IgD-negative memory B cell (primary cell): ENCODE results near the gene JAG1. TPM values are rescaled to one million over a fixed set of nuclear protein-coding genes. Genes with fewer than 3 reads are reported as not detected.

Experiments
- H3K27ac Mint-ChIP-seq, 3 donors: one replicate each; pipeline ENCODE4 v1.8.0; 2020 to 2022; ENCODE audit warnings: mild to moderate bottlenecking in 3 of 3, mixed read lengths in 3 of 3, moderate library complexity in 1 of 3
- H3K27me3 Mint-ChIP-seq: one replicate; pipeline ENCODE4 v1.8.0; 2021; ENCODE audit warnings: mixed read lengths
- H3K36me3 Mint-ChIP-seq: one replicate; pipeline ENCODE4 v1.8.0; 2020; ENCODE audit warnings: mild to moderate bottlenecking, mixed read lengths
- H3K4me1 Mint-ChIP-seq, 3 donors: one replicate each; pipeline ENCODE4 v1.8.0; 2020 to 2022; ENCODE audit warnings: mixed read lengths in 3 of 3, mild to moderate bottlenecking in 1 of 3
- H3K4me3 Mint-ChIP-seq, 4 donors: one replicate each; pipeline ENCODE4 v1.8.0; 2020 to 2022; ENCODE audit warnings: mild to moderate bottlenecking in 4 of 4, mixed read lengths in 4 of 4, moderate library complexity in 3 of 4
- H3K9me3 Mint-ChIP-seq, 3 donors: one replicate each; pipeline ENCODE4 v1.8.0; 2020 to 2021; ENCODE audit warnings: mixed read lengths in 3 of 3, mild to moderate bottlenecking in 1 of 3
- polyA plus RNA-seq: library from polyadenylated mRNA; unstranded; fragments of 300-500 nt; fragmentation: Illumina TruSeq; gene quantifications from one replicate; pipeline ENCODE4 v1.2.3, GENCODE V29; 2021

The JAG1 gene
- polyA plus RNA-seq, 1 donor from 2014 or later, result not detected

DNA sequence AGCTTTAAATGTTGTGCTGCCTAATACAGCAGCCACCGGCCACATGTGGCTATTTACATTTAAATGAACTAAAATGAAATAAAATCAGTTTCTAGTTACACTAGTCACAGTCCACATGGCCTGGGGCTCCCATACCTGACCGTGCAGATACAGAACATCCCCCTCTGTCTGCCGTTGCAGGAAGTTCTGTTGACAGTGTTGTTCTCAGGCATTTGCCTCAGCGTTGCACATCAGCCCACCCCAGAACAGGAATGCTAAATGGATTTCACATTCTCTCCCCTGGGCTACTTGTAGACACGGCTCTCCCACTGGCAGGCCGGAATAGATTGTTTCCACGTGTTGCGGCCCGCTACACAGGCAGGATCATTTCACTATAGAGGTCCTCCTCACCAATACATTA is 26.3 kb downstream of the JAG1 start:
- Mint-ChIP-seq H3K9me3 (no peaks in the 10 kb centered on the region), H3K27me3 (peaks cover 25% of the 10 kb centered on the region), H3K36me3 (no peaks in the 10 kb centered on the region), H3K27ac (no peak overlapping the region), H3K4me3 (no peak overlapping the region), H3K4me1 (no peaks in the 10 kb centered on the region)

DNA sequence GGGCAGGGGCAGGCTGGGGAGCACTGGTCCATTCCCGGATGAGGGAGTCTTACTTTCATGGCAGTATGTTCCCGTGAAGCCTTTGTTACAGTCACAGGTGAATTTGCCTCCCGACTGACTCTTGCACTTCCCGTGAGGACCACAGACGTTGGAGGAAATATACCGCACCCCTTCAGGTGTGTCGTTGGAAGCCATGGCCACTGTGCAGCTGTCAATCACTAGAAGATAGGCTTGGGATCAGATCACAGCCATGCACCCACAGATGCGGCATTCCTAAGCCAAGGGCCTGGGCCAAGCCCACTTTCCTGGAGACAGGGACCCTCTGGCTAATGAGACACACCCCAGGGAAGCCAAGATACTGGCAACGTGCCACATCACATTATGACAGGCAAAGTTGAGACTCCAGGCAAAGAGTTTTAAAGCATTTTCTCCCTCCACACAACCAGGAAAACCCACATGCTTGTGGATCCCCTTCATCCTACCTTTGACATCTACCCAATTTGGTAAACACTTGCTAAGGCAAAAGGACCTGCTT is 26.8 kb downstream of the JAG1 start:
- no peaks in the 10 kb centered on the region for H3K36me3 Mint-ChIP-seq
- H3K9me3 Mint-ChIP-seq, result no peaks in the 10 kb centered on the region
- H3K27me3 Mint-ChIP-seq, result peaks cover 25% of the 10 kb centered on the region
- no peaks in the 10 kb centered on the region for H3K4me1 Mint-ChIP-seq
- H3K4me3 Mint-ChIP-seq, result no peak overlapping the region
- H3K27ac Mint-ChIP-seq, result no peak overlapping the region

DNA sequence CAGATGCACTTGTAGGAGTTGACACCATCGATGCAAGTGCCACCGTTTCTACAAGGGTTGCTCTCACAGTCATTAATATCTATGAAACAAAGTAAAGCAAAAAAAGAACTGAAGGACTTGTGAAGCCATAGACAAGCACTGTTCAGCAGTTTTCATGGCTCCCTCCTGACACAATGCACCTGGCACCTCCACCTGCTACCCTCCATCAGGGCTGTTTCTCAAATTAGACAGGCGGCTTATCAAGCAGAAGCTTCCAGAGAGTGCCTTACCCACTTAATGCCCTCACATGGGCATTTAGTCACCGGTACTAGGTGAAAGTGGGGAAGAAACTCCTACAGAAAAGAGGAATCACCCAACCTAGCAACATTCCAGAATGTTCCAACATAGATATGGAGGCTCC is 27.8 kb downstream of the JAG1 start:
- Mint-ChIP-seq H3K36me3 (no peaks in the 10 kb centered on the region), H3K4me1 (no peaks in the 10 kb centered on the region), H3K27ac (no peak overlapping the region), H3K4me3 (no peak overlapping the region), H3K9me3 (no peaks in the 10 kb centered on the region), H3K27me3 (peaks cover 23% of the 10 kb centered on the region)

DNA sequence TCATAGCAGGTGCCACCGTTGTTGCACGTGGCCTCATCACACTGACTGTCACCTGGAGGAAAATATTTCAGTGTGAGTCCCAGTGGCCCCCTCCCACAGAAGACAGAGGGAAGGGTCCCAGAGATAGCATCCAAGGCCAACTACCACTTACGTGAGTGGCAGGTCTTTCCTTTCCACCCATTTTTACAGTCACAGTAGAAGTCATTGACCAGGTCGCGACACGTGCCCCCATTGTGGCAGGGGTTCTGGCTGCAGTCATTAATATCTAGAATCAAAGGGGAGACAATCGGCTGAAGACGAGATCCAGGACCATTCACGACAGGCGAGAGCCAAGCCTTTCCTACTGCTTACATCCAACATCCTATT is 28.6 kb downstream of the JAG1 start:
- Mint-ChIP-seq H3K27ac (no peak overlapping the region), H3K4me1 (no peaks in the 10 kb centered on the region), H3K9me3 (no peaks in the 10 kb centered on the region), H3K4me3 (no peak overlapping the region), H3K27me3 (peaks cover 19% of the 10 kb centered on the region), H3K36me3 (no peaks in the 10 kb centered on the region)

DNA sequence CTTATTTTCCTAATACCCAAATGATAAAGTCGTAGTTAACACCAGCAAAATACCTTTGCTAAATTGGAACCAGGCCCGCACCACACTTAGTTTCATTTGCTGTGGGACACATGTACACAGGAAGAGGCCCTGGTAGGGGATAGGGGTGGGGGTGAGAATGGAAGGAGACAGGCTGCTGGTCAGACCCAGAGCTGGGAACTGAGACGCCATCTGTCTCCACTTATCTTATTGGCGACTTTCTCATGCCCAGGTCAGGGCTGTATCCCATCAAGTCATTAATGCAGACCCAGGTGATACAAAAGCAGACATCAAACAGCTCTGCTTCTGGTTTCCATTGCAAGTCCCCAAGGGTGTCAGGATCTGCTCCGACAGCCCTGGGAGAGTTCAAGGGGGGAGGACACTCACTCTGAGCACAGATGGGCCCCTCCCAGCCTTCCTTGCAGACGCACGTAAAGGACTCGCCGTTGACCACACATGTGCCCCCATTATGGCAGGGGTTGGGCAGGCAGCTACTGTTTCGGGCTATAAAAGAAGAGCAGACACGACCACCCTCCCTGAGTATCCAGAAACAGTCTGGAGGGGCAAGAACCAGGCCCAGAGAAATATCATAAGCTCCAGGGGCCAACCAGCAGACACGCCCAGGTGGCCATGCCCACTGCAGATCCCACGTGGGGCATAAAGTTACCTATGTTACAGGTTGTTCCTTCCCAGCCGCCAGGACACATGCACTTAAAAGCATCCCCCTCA is 29.2 kb downstream of the JAG1 start:
- Mint-ChIP-seq H3K9me3 (no peaks in the 10 kb centered on the region), H3K27ac (no peak overlapping the region), H3K4me3 (no peak overlapping the region), H3K27me3 (peaks cover 19% of the 10 kb centered on the region), H3K36me3 (no peaks in the 10 kb centered on the region), H3K4me1 (no peaks in the 10 kb centered on the region)

DNA sequence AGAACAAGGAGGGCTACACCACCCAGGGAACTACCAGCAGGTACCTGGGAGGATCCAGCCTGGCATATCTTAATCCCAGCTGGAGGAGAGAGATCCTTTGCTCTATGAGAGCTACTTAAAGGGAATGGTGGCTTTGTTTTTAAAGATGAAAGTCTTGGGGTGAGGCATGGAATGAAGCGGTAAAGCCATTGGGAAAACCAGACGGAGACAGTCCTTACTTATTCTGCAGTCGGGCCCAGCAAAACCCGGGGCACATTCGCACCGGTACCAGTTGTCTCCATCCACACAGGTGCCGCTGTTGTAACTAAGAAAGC is 30.3 kb downstream of the JAG1 start:
- H3K4me1 Mint-ChIP-seq, result no peaks in the 10 kb centered on the region
- H3K9me3 Mint-ChIP-seq, result no peaks in the 10 kb centered on the region
- peaks cover 12% of the 10 kb centered on the region for H3K27me3 Mint-ChIP-seq
- H3K27ac Mint-ChIP-seq, result no peak overlapping the region
- H3K36me3 Mint-ChIP-seq, result no peaks in the 10 kb centered on the region
- no peak overlapping the region for H3K4me3 Mint-ChIP-seq

DNA sequence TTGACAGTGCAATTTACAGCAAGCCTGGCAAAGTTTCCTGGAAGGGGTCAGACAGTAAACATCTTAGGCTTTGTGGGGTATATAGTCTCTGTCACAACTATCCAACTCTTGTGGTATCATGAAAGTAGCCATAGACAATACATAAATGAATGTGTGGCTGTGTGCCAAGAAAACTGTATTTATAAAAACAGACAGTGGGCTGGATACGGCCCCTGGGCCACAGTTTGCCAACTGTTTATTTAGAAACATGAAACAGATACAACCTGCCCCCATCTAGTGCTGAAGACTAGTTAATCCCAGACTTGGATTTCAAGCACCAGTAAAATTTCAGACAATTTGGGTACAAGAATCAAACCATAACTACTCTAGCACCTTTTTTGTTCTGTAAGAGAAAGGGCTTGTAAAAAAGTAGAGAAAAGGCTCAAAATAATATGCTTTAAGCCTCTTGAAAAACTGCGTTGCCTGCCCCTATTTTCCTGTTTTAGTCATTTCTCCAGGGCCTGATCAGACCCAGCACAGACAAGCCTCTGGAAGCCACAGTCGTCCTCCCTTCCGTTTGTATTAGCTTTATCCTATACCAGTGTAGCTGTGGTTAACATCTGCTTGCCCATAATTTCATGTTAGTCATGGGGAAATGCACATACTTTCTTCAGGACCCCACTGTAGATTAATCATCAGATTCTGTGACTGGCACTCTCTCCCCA is 30.8 kb downstream of the JAG1 start:
- H3K9me3 Mint-ChIP-seq, result no peaks in the 10 kb centered on the region
- no peak overlapping the region for H3K4me3 Mint-ChIP-seq
- no peaks in the 10 kb centered on the region for H3K4me1 Mint-ChIP-seq
- no peak overlapping the region for H3K27ac Mint-ChIP-seq
- H3K36me3 Mint-ChIP-seq, result no peaks in the 10 kb centered on the region
- peaks cover 12% of the 10 kb centered on the region for H3K27me3 Mint-ChIP-seq

DNA sequence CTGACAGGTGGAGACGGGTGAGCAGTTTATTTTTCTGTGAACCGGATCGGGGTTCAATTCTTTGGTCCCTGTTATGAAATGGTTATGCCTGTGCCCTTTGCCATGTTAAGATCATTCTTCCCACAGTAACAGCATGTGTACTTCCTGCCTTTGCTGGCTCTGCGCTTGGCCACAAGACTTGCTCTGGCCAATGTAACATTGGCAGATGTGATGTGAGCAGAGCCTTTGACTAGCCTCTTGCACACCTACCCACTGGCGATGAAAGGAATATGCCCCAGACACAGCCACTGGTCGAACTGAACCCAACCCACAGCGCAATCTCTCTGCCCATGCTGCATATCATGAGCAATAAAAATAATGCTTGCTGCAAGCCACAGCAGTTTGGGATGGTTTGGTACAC is 31.9 kb downstream of the JAG1 start:
- Mint-ChIP-seq H3K4me1 (no peaks in the 10 kb centered on the region), H3K4me3 (no peak overlapping the region), H3K36me3 (no peaks in the 10 kb centered on the region), H3K9me3 (no peaks in the 10 kb centered on the region), H3K27me3 (peaks cover 12% of the 10 kb centered on the region), H3K27ac (no peak overlapping the region)

DNA sequence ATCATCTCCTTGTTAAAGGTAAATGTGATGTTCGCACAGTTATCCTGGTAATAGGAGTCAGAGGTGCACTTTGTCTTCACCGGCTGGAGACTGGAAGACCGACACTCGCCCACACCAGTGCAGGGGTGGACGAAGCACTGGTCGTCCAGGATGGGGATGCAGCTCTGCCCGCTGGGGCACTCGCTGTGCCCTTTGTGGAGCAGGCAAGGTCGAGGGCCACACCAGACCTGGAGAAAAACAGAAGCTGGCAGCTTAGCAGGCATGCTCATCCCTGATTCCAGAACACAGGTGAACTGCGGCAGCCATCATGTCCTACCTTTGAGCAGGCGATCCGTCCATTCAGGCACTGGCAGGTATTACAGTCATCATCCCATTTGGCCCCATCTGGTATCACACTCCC is 32.3 kb downstream of the JAG1 start:
- Mint-ChIP-seq H3K27ac (no peak overlapping the region), H3K9me3 (no peaks in the 10 kb centered on the region), H3K4me1 (no peaks in the 10 kb centered on the region), H3K27me3 (peaks cover 12% of the 10 kb centered on the region), H3K36me3 (no peaks in the 10 kb centered on the region), H3K4me3 (no peak overlapping the region)

DNA sequence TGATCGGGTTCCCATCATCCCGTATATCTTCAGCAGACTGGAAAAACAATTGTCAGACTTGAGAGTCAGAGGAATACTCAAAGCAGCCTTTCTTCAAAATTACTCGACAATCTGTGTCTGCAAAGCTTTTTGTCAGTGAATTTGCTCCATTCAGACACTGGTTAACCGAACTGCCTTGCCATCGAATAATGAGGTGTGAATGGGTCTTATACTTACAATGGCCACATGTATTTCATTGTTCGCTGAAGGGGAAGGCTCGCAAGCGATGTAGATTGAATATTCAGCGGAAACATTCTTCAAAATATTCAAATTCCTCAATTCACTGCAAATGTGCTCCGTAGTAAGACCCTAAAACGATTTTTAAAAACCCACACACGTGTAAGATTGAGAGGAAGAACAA is 32.9 kb downstream of the JAG1 start:
- Mint-ChIP-seq H3K9me3 (no peaks in the 10 kb centered on the region), H3K4me1 (no peaks in the 10 kb centered on the region), H3K27ac (no peak overlapping the region), H3K27me3 (peaks cover 12% of the 10 kb centered on the region), H3K36me3 (no peaks in the 10 kb centered on the region), H3K4me3 (no peak overlapping the region)

DNA sequence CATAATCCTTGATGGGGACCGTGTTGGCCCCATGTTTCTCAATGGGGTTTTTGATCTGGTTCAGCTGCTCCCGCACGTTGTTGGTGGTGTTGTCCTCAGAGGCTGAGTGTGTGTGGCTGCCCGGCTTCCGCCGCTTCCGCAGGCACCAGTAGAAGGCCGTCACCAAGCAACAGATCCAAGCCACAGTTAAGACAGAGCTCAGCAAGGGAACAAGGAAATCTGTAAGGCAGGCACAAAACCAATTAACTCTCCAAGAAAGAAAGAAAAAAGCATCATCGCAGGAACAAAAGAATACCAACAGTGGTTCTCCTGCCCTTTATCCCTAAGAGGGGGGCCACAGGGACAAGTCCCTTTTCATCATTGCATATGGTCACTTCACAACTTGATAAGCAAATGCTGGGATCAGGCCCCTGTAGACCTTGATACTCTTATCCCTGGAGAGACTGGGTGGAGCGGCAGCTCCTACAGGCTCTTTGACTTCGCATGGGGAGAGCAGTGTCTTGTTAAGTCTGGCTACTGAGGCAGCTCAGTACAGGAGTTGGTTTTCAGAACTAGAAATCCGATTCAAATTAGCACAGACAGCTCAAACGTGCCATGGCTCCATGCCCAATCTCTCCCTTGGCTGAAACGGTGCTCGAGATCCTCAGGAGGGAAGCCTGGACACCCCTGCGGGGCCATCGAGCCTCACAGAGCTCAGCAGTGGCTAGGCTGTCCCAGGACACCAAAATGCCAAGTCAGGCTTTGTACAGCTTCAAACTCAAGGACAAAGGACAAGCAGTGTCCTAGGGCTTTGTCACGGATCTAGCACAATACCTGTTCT is 33.9 kb downstream of the JAG1 start:
- H3K36me3 Mint-ChIP-seq, result no peaks in the 10 kb centered on the region
- no peaks in the 10 kb centered on the region for H3K9me3 Mint-ChIP-seq
- H3K27me3 Mint-ChIP-seq, result peaks cover 5% of the 10 kb centered on the region
- H3K27ac Mint-ChIP-seq, result no peak overlapping the region
- no peak overlapping the region for H3K4me3 Mint-ChIP-seq
- H3K4me1 Mint-ChIP-seq, result no peaks in the 10 kb centered on the region

DNA sequence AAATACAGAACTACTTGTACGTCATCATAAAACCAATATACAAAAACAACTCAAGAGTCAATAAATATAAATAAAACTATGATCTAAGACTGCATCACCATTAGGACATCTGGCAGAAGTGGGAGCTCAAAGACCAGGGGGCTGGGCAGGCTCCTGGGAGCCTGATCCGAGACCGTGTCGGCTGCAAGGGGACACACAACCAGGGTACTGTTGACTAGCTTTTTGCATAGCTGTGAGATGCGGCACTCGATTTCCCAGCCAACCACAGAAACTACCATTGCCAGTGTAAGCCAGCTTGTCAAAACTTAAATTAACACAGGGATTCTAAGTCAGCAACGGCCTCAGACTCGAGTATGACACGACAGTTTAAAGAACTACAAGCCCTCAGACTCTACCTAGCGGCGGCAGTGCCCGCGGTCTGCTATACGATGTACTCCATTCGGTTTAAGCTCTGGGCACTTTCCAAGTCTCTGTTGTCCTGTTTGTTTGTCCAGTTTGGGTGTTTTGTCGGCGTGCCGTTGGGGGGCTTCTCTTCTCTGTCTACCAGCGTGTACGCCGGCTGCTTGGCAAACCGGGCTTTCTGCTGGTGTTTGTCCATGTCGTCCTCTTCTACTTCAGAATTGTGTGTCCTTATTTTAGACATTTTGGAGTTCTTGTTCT is 34.6 kb downstream of the JAG1 start:
- no peak overlapping the region for H3K27ac Mint-ChIP-seq
- H3K4me3 Mint-ChIP-seq, result no peak overlapping the region
- H3K36me3 Mint-ChIP-seq, result no peaks in the 10 kb centered on the region
- peaks cover 0 to 1% (median under 1%) of the 10 kb centered on the region in 3 donors for H3K4me1 Mint-ChIP-seq
- no peaks in the 10 kb centered on the region for H3K9me3 Mint-ChIP-seq
- peaks cover 5% of the 10 kb centered on the region for H3K27me3 Mint-ChIP-seq

DNA sequence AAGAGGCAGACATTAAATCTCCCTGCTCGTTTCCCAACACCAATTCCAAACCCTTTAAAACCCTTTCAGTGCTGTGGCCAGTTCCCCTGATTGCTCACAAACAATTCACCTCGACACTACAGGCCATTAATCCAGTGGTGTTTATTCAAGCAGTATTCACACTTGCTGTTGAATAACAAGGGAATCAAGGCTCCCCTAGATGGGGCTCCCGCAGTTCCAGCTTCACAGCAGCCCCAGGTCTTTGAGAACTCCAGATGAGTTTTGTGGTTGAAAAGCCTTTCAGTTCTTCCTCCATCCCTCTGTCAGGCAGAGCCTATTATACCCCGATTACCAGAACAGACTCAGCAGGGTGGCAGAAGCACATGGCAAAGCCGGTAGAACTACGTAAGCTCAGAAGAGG is 36.2 kb downstream of the JAG1 start:
- no peaks in the 10 kb centered on the region for H3K36me3 Mint-ChIP-seq
- H3K27ac Mint-ChIP-seq, result no peak overlapping the region
- no peaks in the 10 kb centered on the region for H3K9me3 Mint-ChIP-seq
- H3K4me3 Mint-ChIP-seq, result no peak overlapping the region
- no peaks in the 10 kb centered on the region for H3K27me3 Mint-ChIP-seq
- H3K4me1 Mint-ChIP-seq, result peaks cover 1 to 9% (median 6%) of the 10 kb centered on the region in 3 donors

DNA sequence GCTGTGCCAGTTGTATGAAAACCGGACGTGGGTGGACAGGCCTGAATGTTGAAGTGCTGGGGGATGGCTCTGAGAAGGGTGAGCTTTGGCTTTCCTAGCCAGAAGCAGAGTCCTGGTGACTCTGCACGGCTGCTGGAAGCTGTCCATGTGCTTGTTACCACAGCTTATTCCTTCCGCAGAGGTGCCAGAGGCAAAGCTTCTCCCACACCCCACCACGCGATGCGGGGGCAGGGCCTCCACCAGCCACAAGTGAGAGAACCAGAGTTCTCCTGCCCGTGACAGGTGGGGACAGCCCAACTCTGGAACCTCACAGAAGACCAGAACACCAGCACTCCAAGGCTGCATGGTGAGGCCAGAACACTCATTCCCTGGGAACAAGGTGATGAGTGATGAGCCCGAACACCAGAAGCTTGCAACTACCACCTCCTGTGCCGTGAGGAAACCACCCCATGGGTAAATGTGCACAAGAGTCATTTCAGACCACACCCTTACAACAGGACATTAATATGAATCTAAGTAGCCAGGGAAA is 36.7 kb downstream of the JAG1 start:
- H3K9me3 Mint-ChIP-seq, result no peaks in the 10 kb centered on the region
- H3K4me1 Mint-ChIP-seq, result peaks cover 1 to 9% (median 6%) of the 10 kb centered on the region in 3 donors
- H3K27me3 Mint-ChIP-seq, result no peaks in the 10 kb centered on the region
- no peak overlapping the region for H3K4me3 Mint-ChIP-seq
- H3K27ac Mint-ChIP-seq, result no peak overlapping the region
- no peaks in the 10 kb centered on the region for H3K36me3 Mint-ChIP-seq

DNA sequence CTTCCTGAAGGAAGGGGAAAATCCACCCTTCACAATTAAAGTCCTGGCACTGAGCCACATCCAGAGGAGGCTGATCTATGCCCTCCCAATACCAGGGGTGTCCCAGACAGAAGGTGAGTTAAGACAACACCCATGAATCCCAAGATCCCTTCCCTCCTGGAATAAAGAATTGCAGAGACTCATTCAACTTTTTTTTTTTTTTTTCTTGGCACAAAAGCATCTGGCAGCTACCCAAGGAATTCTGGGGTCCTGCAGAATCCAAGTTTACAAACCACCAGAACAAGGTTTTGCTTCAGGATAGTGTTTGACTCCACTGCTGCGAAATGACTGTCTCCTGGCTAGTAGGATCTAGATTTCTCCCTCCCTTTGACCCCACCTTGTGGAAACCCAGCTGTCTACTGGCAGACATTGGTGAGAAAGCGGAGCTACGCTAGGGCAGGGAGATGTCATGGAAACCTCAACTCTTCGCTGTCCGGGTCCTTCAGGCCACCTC is 37.4 kb downstream of the JAG1 start:
- Mint-ChIP-seq H3K27ac (no peak overlapping the region), H3K4me1 (peaks cover 1 to 9% (median 6%) of the 10 kb centered on the region in 3 donors), H3K27me3 (no peaks in the 10 kb centered on the region), H3K36me3 (no peaks in the 10 kb centered on the region), H3K9me3 (no peaks in the 10 kb centered on the region), H3K4me3 (no peak overlapping the region)
